Aorta (tissue), 5 donors: ENCODE results near the gene STX16. TPM values are rescaled to one million over a fixed set of nuclear protein-coding genes. Genes with fewer than 3 reads are reported as not detected.

Experiments used
- ATAC-seq: fragments of 200-7000 bp; cut with Tn5 transposase; one replicate; pipeline ENCODE4 v1.9.1; 2022; ENCODE audit warnings: moderate library complexity; ENCODE audit not compliant: low FRiP score
- DNase-seq, 2 donors: peaks; one replicate each; pipeline ENCODE4 v3.0.0-alpha.2; 2020
- H3K27ac ChIP-seq, 2 donors: one replicate each; pipeline ENCODE4 v1.5.1; 2013; ENCODE audit warnings: low read length in 2 of 2, mild to moderate bottlenecking in 2 of 2, moderate library complexity in 2 of 2, control low read depth in 1 of 2, inconsistent platforms in 1 of 2, low read depth in 1 of 2
- H3K27me3 ChIP-seq, 2 donors: one replicate each; pipeline ENCODE4 v1.6.1; 2013; ENCODE audit warnings: control low read depth in 1 of 2, low read length in 1 of 2, mild to moderate bottlenecking in 1 of 2, moderate library complexity in 1 of 2; ENCODE audit not compliant: insufficient read depth in 2 of 2, control insufficient read depth in 1 of 2
- H3K36me3 ChIP-seq, 2 donors: one replicate each; pipeline ENCODE4 v1.6.1; 2013; ENCODE audit warnings: control low read depth in 1 of 2, low read length in 1 of 2, mild to moderate bottlenecking in 1 of 2; ENCODE audit not compliant: insufficient read depth in 2 of 2, control insufficient read depth in 1 of 2
- H3K4me1 ChIP-seq, 2 donors: one replicate each; pipeline ENCODE4 v1.6.1; 2013; ENCODE audit warnings: low read length in 2 of 2, control low read depth in 1 of 2, mild to moderate bottlenecking in 1 of 2, moderate library complexity in 1 of 2; ENCODE audit not compliant: insufficient read depth in 2 of 2, control insufficient read depth in 1 of 2
- H3K4me3 ChIP-seq, 2 donors: one replicate each; pipeline ENCODE4 v1.5.1; 2013; ENCODE audit warnings: low read length in 2 of 2, control low read depth in 1 of 2, mild to moderate bottlenecking in 1 of 2
- H3K9me3 ChIP-seq: one replicate; pipeline ENCODE4 v1.6.1; 2013; ENCODE audit warnings: mild to moderate bottlenecking, low read length; ENCODE audit not compliant: control insufficient read depth
- WGBS, 2 donors: extraction: QIAGEN DNeasy Blood & Tissue Kit; methylation state at CpG; one replicate each; pipeline ENCODE4 v1.1.7; 2013; 5-methylcytosine and 5-hydroxymethylcytosine counted together
- intact Hi-C, 2 donors: fragments of 100-400 bp; cut with DNase I; formaldehyde crosslinking; loops; one replicate each; pipeline versions ENCODE4 v1.14.2 to v1.15.0; 2022
- polyA plus RNA-seq, 2 donors: library from polyadenylated mRNA; stranded (reverse); fragments of 200-250 nt; gene quantifications; one replicate each; pipeline ENCODE4 v1.2.3, GENCODE V29; 2013
- total RNA-seq, 2 donors: library from RNA; stranded (reverse); fragmentation: NEBNext Ultra II Directional; extraction: Animal tissue kit (Norgen Biotek cat#: 25700); gene quantifications; one replicate each; pipeline ENCODE4 v1.2.1, GENCODE V29; 2021
- donor health status: healthy with polysubstance abuse.
- donor health status: Bipolar disorder and iron deficiency.
- donor health status: DM: no; HTN: no; CAD: no.
- donor health status: DM: no; HTN: no; CAD: no.
- donor health status: DM: yes; HTN: yes; CAD: no.

The STX16 gene
- total and polyA plus RNA-seq, 4 donors, result 17.9 to 75.7 (median 59.6) TPM

- Histone ChIP-seq H3K27me3 (no peaks in the 10 kb centered on the region), H3K9me3 (no peaks in the 10 kb centered on the region), H3K36me3 (no peaks in the 10 kb centered on the region), H3K4me3 (no peak overlapping the region), H3K27ac (no peak overlapping the region), H3K4me1 (no peaks in the 10 kb centered on the region)
- ATAC-seq, result no peak
- no peak for DNase-seq
- intact Hi-C loops, result no loop called here
- WGBS, 2 donors, result 94 to 95% methylated on average over 13 of the region's 13 CpGs
Measured at GRCh38 chr20:58622671-58623578, 28.2 kb upstream of the STX16 start.

DNA sequence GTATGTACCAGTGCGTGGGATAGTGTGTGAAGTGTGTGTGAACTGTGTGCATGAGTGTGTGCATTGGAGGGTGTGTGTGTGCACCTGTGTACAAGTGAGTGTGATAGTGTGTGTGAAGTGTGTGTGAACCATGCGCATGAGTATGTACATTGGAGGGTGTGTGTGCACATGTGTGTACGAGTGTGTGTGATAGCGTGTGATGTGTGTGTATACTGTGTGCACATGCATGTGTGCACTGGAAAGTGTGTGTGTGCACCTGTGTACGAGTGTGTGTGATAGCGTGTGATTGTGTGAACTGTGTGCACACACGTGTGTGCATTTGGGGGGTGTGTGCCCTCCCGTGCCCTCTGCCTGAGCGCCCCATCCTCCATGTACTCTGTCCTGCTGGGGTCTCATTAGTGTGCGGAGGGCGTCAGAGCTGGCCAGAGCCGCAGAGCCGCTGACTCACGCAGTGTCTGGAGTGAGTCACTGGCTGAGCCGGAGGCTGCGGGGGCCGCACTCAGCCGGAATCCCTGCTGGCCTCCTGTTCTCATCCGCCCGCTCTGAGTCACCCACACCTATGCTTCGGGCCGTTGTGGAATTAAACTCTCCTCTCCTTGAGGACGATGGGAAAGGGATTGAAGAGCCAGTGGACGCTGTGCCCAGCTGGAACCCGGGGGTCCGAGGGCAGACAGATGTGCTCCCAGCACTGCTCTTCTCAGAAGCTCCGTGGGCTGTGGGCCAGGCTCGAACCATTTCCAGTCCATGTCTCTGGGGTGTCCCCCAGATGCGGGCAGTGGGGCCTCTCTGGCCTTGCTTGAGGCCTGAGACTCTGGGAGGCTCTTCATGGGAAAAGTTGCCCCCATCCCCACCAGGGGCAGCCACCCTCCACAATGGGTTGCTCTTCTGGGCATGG lies 27.3 kb upstream of the STX16 start:
- intact Hi-C loops, result loop anchor here in 1 of 2 donors (2.0 kb wide), 1 partner anchor 23 kb away; no protein-coding TSS in a partner anchor
- no peaks in the 10 kb centered on the region for H3K9me3 ChIP-seq
- 58 to 66% methylated on average over 29 of the region's 29 CpGs for WGBS, 2 donors
- H3K27me3 ChIP-seq, result no peaks in the 10 kb centered on the region
- no peak overlapping the region for H3K27ac ChIP-seq
- DNase-seq (peak; percentile 91 to 92), ATAC-seq (peak; percentile 87)
- H3K4me3 ChIP-seq, result no peak overlapping the region
- H3K4me1 ChIP-seq, result no peaks in the 10 kb centered on the region
- H3K36me3 ChIP-seq, result no peaks in the 10 kb centered on the region

DNA sequence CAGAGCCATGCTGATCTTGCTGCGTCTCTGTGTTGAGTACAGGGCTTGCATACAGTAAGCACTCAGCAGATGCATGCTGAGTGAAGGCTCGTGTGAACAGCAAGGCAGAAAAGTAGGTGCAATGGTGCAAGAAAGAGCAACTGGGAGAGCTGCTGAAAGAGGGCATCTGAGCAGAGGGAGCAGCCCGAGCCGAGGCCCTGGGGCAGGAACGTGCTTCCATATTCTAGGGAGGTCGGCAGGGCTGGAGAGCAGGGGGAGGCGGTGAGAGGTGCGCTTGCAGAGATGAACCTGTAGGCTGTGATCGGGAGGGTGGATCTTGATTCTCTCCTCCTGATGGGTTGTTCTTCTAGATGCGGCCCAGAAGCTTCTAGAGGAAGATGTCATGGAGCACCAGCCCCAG lies 26.4 kb upstream of the STX16 start:
- Histone ChIP-seq H3K9me3 (no peaks in the 10 kb centered on the region), H3K27ac (no peak overlapping the region), H3K36me3 (no peaks in the 10 kb centered on the region), H3K4me1 (no peaks in the 10 kb centered on the region), H3K27me3 (no peaks in the 10 kb centered on the region), H3K4me3 (no peak overlapping the region)
- intact Hi-C loops, result loop anchor here in 1 of 2 donors (2.0 kb wide), 1 partner anchor 22 kb away; no protein-coding TSS in a partner anchor
- DNase-seq, result no peak
- ATAC-seq, result no peak
- WGBS, 2 donors, result 97 to 98% methylated on average over 10 of the region's 10 CpGs

DNA sequence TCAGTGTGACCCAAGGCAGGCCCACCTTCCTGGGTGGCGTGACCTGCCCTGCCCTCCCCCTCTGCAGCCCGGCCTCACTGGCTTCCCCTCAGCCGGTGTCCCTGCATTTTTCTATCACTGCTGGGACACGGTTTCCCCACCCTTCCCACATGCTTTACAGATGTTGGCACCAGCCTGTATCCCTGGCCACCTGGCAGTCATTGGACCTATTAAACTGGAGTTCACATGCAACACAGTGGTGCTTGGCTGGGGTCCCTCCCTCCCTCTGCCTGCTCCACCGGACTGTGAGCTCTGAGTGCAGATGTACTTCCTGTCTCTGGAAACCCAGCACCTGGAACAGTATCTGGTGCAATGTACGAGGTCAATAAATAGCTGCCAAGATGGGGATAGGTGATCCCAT lies 25.5 kb upstream of the STX16 start:
- H3K36me3 ChIP-seq, result no peaks in the 10 kb centered on the region
- ATAC-seq (no peak), DNase-seq (no peak)
- H3K4me3 ChIP-seq, result no peak overlapping the region
- H3K9me3 ChIP-seq, result no peaks in the 10 kb centered on the region
- intact Hi-C loops, result loop anchor here in 1 of 2 donors (2.0 kb wide), 1 partner anchor 21 kb away; no protein-coding TSS in a partner anchor
- no peaks in the 10 kb centered on the region for H3K27me3 ChIP-seq
- 83 to 90% methylated on average over 6 of the region's 6 CpGs for WGBS, 2 donors
- no peaks in the 10 kb centered on the region for H3K4me1 ChIP-seq
- no peak overlapping the region for H3K27ac ChIP-seq

- DNase-seq (no peak), ATAC-seq (no peak)
- WGBS, 2 donors, result 81 to 84% methylated on average over 4 of the region's 4 CpGs
- intact Hi-C loops, result no loop called here
- no peak overlapping the region for H3K4me3 ChIP-seq
- H3K36me3 ChIP-seq, result no peaks in the 10 kb centered on the region
- H3K4me1 ChIP-seq, result no peaks in the 10 kb centered on the region
- H3K27ac ChIP-seq, result no peak overlapping the region
- no peaks in the 10 kb centered on the region for H3K9me3 ChIP-seq
- H3K27me3 ChIP-seq, result no peaks in the 10 kb centered on the region
Measured at GRCh38 chr20:58626051-58626450, 25.0 kb upstream of the STX16 start.

- ATAC-seq, result no peak
- no peak overlapping the region for H3K4me3 ChIP-seq
- H3K36me3 ChIP-seq, result no peaks in the 10 kb centered on the region
- no peaks in the 10 kb centered on the region for H3K4me1 ChIP-seq
- no peak overlapping the region for H3K27ac ChIP-seq
- H3K27me3 ChIP-seq, result no peaks in the 10 kb centered on the region
- WGBS, 2 donors, result 95 to 96% methylated on average over 11 of the region's 11 CpGs
- intact Hi-C loops, result no loop called here
- no peaks in the 10 kb centered on the region for H3K9me3 ChIP-seq
- DNase-seq, result no peak
Measured at GRCh38 chr20:58627212-58628072, 23.6 kb upstream of the STX16 start.

DNA sequence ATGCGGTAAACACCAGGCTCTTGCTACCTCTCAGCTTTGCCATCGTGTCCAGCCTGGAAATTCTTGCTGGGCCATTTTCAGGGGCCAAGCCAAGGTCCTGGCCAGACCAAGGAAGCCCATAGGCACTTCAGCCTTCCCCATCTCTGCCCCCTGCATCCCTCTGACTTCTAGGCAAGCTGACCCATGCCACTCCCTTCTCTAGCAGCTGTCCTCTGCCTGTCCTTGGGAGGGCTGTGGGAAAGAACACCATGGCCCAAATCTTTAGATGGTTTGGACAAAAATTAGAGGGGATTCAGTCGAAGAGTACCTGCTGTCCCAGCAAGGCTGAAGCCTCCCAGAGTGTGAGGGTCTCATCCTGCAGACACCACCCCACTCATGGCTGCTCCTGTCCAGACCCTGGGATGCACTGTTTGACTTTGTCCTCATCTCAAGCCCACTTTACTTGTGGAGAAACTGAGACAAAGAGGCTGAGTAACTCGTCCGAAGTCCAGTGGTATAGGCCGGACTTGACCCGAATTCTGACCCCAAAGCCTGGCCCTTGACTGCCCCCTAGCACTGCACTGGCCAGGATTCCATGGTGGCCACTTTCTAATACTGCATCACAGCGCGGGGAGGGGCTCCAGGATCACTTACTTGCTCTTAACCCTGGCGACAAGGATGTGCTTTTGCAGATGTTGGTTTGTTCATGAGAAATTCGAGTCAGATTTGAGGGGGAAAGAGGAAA lies 22.4 kb upstream of the STX16 start:
- Histone ChIP-seq H3K27ac (no peak overlapping the region), H3K9me3 (no peaks in the 10 kb centered on the region), H3K4me3 (no peak overlapping the region), H3K4me1 (no peaks in the 10 kb centered on the region), H3K27me3 (no peaks in the 10 kb centered on the region), H3K36me3 (no peaks in the 10 kb centered on the region)
- ATAC-seq, result no peak
- DNase-seq, result no peak
- intact Hi-C loops, result no loop called here
- 80 to 92% methylated on average over 11 of the region's 11 CpGs for WGBS, 2 donors

GRCh38 chr20:58629215-58629580 lies 21.9 kb upstream of the STX16 start:
- intact Hi-C loops, result no loop called here
- Histone ChIP-seq H3K27me3 (no peaks in the 10 kb centered on the region), H3K36me3 (no peaks in the 10 kb centered on the region), H3K9me3 (no peaks in the 10 kb centered on the region), H3K27ac (no peak overlapping the region), H3K4me3 (no peak overlapping the region), H3K4me1 (no peaks in the 10 kb centered on the region)
- WGBS, 2 donors, result 95 to 97% methylated on average over 1 of the region's 1 CpG
- ATAC-seq (no peak), DNase-seq (no peak)
